GM08714 (cell line): ENCODE measurements around the gene LCT.
"Not testable (repeated sequence)": the region's sequence is repeated elsewhere in the genome, so short reads cannot be mapped to it uniquely, and the experiment has no call there.

Experiments used
- H3K4me3 ChIP-seq: fragments of 200-500 bp; sonication (Bioruptor generic); 2 replicates; pipeline ENCODE4 v1.5.1; 2014; ENCODE audit warnings: mild to moderate bottlenecking, low read length, inconsistent platforms
- ZNF274 ChIP-seq: IDR thresholded peaks from 2 replicates; pipeline ENCODE4 v1.6.1; 2012; ENCODE audit warnings: mild to moderate bottlenecking, low read depth, low read length

LCT gene

GRCh38 chr2:135820003-135820618 lies 16.9 kb downstream of the LCT start:
- H3K4me3 ChIP-seq: peak overlapping the region; percentile 25; the same call in 1 of the 2 replicates
- no peak for TF ChIP-seq ZNF274

- no peak for TF ChIP-seq ZNF274
- H3K4me3 ChIP-seq: no peak overlapping the region
Observed at GRCh38 chr2:135818937-135819610, 17.9 kb downstream of the LCT start.

- TF ChIP-seq ZNF274: no peak
- H3K4me3 ChIP-seq: no peak overlapping the region
Observed at GRCh38 chr2:135817951-135818350, 19.0 kb downstream of the LCT start.

- TF ChIP-seq ZNF274: no peak
- no peak overlapping the region for H3K4me3 ChIP-seq
Observed at GRCh38 chr2:135817466-135817865, 19.5 kb downstream of the LCT start.

- no peak for TF ChIP-seq ZNF274
Observed at GRCh38 chr2:135815269-135815668, 21.7 kb downstream of the LCT start.

GRCh38 chr2:135812907-135813511 lies 24.0 kb downstream of the LCT start:
- TF ChIP-seq ZNF274: no peak
- no peak overlapping the region for H3K4me3 ChIP-seq

More at GRCh38 chr2:135815269-135815668, 21.7 kb downstream of the LCT start:
- no peak overlapping the region for H3K4me3 ChIP-seq

GRCh38 chr2:135807874-135808273 lies 29.1 kb downstream of the LCT start:
- not testable (repeated sequence) for H3K4me3 ChIP-seq

GRCh38 chr2:135803278-135803677 lies 33.7 kb downstream of the LCT start:
- no peak for TF ChIP-seq ZNF274
- no peak overlapping the region for H3K4me3 ChIP-seq

- no peak overlapping the region for H3K4me3 ChIP-seq
- no peak for TF ChIP-seq ZNF274
Observed at GRCh38 chr2:135802350-135802749, 34.6 kb downstream of the LCT start.

- H3K4me3 ChIP-seq: no peak overlapping the region
- TF ChIP-seq ZNF274: no peak
Observed at GRCh38 chr2:135800513-135801460, 36.2 kb downstream of the LCT start.

GRCh38 chr2:135799738-135800137 lies 37.2 kb downstream of the LCT start:
- no peak for TF ChIP-seq ZNF274
- no peak overlapping the region for H3K4me3 ChIP-seq

GRCh38 chr2:135798762-135799161 lies 38.2 kb downstream of the LCT start:
- no peak for TF ChIP-seq ZNF274

GRCh38 chr2:135798275-135798705 lies 38.7 kb downstream of the LCT start:
- no peak for TF ChIP-seq ZNF274
- H3K4me3 ChIP-seq: no peak overlapping the region

More at GRCh38 chr2:135798762-135799161, 38.2 kb downstream of the LCT start:
- no peak overlapping the region for H3K4me3 ChIP-seq
